Omental fat pad (tissue), 4 donors: Measurements from ENCODE around the gene ZDHHC13. TPM values are rescaled to one million over a fixed set of nuclear protein-coding genes. Genes with fewer than 3 reads are reported as not detected.
A peak's percentile ranks its signal among the peaks of the same experiment; 100 is the strongest.

Experiments used
- ATAC-seq: fragments of 150-250 bp; one replicate; pipeline ENCODE4 v1.9.1; 2016; ENCODE audit warnings: mild to moderate bottlenecking, moderate library complexity; ENCODE audit not compliant: low FRiP score
- DNase-seq: peaks from one replicate; pipeline ENCODE4 v3.0.0-alpha.2; 2019; ENCODE audit warnings: low spot score
- CTCF ChIP-seq, 3 donors: fragments of 450-650 bp; IDR thresholded peaks; one replicate each; pipeline ENCODE4 v1.5.1; 2016 to 2017; ENCODE audit warnings: antibody characterized with exemption in 3 of 3, mild to moderate bottlenecking in 3 of 3, moderate library complexity in 2 of 3
- total RNA-seq, 4 donors: library from RNA; depleted of rRNA; stranded (reverse); fragments of >200 nt; gene quantifications; one replicate each; pipeline ENCODE4 v1.1.0, GENCODE V29; 2016

The ZDHHC13 gene
- total RNA-seq, result 10 to 100 TPM in 2 of 4 donors, 1 to 10 TPM in 2; 8.6 to 12.5 (median 9.7) TPM

GRCh38 chr11:19116971-19117759 is at the start of gene ZDHHC13:
ZDHHC13 (plus strand) TSS chr11:19117168; CDS start chr11:19117250, 82 bp downstream.
- peak; percentile 90 for DNase-seq
- no peak for TF ChIP-seq CTCF (IDR thresholded peaks at IDR 0.05)

GRCh38 chr11:19071255-19071654 is 45.7 kb upstream of the ZDHHC13 start:
- TF ChIP-seq CTCF (IDR thresholded peaks at IDR 0.05), result peak in 2 of 3 donors; percentile 69 to 95
- peak; percentile 95 for ATAC-seq
- peak; percentile 59 for DNase-seq

More at GRCh38 chr11:19116971-19117759, at the start of gene ZDHHC13:
- ATAC-seq, result peak; percentile 98

GRCh38 chr11:19072464-19072863 is 44.5 kb upstream of the ZDHHC13 start:
- TF ChIP-seq CTCF (IDR thresholded peaks at IDR 0.05), result no peak
- DNase-seq (no peak), ATAC-seq (no peak)

GRCh38 chr11:19073454-19074415 is 43.2 kb upstream of the ZDHHC13 start:
- DNase-seq (no peak), ATAC-seq (no peak)
- TF ChIP-seq CTCF (IDR thresholded peaks at IDR 0.05), result no peak

- ATAC-seq (no peak), DNase-seq (no peak)
- no peak for TF ChIP-seq CTCF (IDR thresholded peaks at IDR 0.05)
Measured at GRCh38 chr11:19075636-19076035, 41.3 kb upstream of the ZDHHC13 start.

- DNase-seq (no peak), ATAC-seq (peak; percentile 45)
- peak in 2 of 3 donors; percentile 36 to 64 for TF ChIP-seq CTCF (IDR thresholded peaks at IDR 0.05)
Measured at GRCh38 chr11:19076744-19077589, 40.0 kb upstream of the ZDHHC13 start.
